Measurements from ENCODE around the gene NAV1.

NAV1 gene

DNA sequence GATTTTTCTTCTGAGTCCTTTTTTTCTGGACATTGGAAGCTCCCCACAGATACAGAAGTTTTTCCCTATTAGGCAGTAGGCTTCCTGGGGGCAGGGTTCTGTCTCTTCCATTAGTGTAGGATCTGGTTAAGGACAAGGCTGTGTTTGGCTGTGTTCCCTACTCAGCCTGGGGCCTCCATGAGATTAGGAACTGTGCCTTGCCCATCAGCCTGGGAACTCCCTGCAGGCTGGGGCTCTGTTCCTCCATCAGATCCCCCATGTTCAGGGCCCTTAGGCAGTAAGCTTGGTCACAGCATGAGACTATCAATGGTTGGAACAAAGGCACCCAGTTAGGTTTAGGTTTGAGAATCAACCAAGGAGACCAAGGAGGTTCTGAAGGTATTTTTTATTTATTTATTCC is 22.7 kb downstream of the NAV1 start:
- H4K20me1 ChIP-seq (ENCODE audit: control insufficient read depth, insufficient read depth, low read depth, low read length), result no peaks in the 10 kb centered on the region
- H3K4me1 ChIP-seq (ENCODE audit: control insufficient read depth, low read length), result no peaks in the 10 kb centered on the region
- H3K27ac ChIP-seq (ENCODE audit: low read depth, low read length), result no peak overlapping the region
- H3K9me2 ChIP-seq (replicated peaks; ENCODE audit: control insufficient read depth, low read length), result no peaks in the 10 kb centered on the region
- H3K79me2 ChIP-seq (ENCODE audit: control insufficient read depth, low read length), result no peaks in the 10 kb centered on the region
- TF ChIP-seq EZH2phosphoT487 (IDR thresholded peaks at IDR 0.05; ENCODE audit: borderline replicate concordance, low read length) (no peak), CTCF (IDR thresholded peaks at IDR 0.05; ENCODE audit: low read depth, low read length, poor library complexity, severe bottlenecking) (no peak)
- no peaks in the 10 kb centered on the region; the same call in 1 of the 2 replicates for H3K27me3 ChIP-seq (ENCODE audit: control insufficient read depth, low read length)
- H3K36me3 ChIP-seq (ENCODE audit: control insufficient read depth, low read length), result no peaks in the 10 kb centered on the region
- H3K9me3 ChIP-seq (ENCODE audit: control insufficient read depth, insufficient read depth, low read length), result no peaks in the 10 kb centered on the region
- no peaks in the 10 kb centered on the region for H3F3A ChIP-seq (ENCODE audit: control insufficient read depth, insufficient read depth)
- H3K4me2 ChIP-seq (ENCODE audit: low read length), result no peak overlapping the region
- H3K4me3 ChIP-seq (ENCODE audit: low read length), result no peak overlapping the region

DNA sequence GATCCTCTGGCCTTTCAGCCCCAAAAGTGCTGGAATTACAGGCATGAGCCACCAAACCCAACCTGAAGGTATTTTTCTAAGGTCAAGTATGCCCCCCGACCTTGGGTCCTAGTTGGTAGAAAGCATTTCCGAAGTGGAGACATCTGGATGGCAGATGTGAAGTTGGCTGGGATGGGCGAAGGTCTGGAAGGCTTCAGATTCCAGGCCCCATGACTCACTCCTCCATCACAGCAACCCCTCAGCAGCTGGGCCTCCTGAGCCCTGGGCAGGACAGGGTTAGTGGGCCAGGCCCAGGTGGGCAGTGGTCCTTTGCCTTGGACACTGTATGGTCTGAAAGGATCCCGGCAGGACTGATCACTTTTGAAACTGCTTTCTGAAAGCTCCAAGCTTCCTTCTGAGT is 23.3 kb downstream of the NAV1 start:
- H4K20me1 ChIP-seq (ENCODE audit: control insufficient read depth, insufficient read depth, low read depth, low read length), result no peaks in the 10 kb centered on the region
- H3K4me3 ChIP-seq (ENCODE audit: low read length), result no peak overlapping the region
- H3K4me1 ChIP-seq (ENCODE audit: control insufficient read depth, low read length), result no peaks in the 10 kb centered on the region

GRCh38 chr1:201562659-201563405 is 23.9 kb downstream of the NAV1 start:
- Histone ChIP-seq H3K4me2 (ENCODE audit: low read length) (no peak overlapping the region), H3K9me3 (ENCODE audit: control insufficient read depth, insufficient read depth, low read length) (no peaks in the 10 kb centered on the region)
- TF ChIP-seq EZH2phosphoT487 (IDR thresholded peaks at IDR 0.05; ENCODE audit: borderline replicate concordance, low read length) (no peak), CTCF (IDR thresholded peaks at IDR 0.05; ENCODE audit: low read depth, low read length, poor library complexity, severe bottlenecking) (no peak)

More for the DNA sequence above, 23.3 kb downstream of the NAV1 start:
- Histone ChIP-seq H3F3A (ENCODE audit: control insufficient read depth, insufficient read depth) (no peaks in the 10 kb centered on the region), H3K79me2 (ENCODE audit: control insufficient read depth, low read length) (no peaks in the 10 kb centered on the region), H3K9me2 (replicated peaks; ENCODE audit: control insufficient read depth, low read length) (no peaks in the 10 kb centered on the region), H3K27ac (ENCODE audit: low read depth, low read length) (no peak overlapping the region), H3K9me3 (ENCODE audit: control insufficient read depth, insufficient read depth, low read length) (no peaks in the 10 kb centered on the region), H3K27me3 (ENCODE audit: control insufficient read depth, low read length) (no peaks in the 10 kb centered on the region; the same call in 1 of the 2 replicates), H3K4me2 (ENCODE audit: low read length) (no peak overlapping the region), H3K36me3 (ENCODE audit: control insufficient read depth, low read length) (no peaks in the 10 kb centered on the region)
- TF ChIP-seq CTCF (IDR thresholded peaks at IDR 0.05; ENCODE audit: low read depth, low read length, poor library complexity, severe bottlenecking) (no peak), EZH2phosphoT487 (IDR thresholded peaks at IDR 0.05; ENCODE audit: borderline replicate concordance, low read length) (no peak)

More at GRCh38 chr1:201562659-201563405, 23.9 kb downstream of the NAV1 start:
- Histone ChIP-seq H3K27me3 (ENCODE audit: control insufficient read depth, low read length) (no peaks in the 10 kb centered on the region), H3F3A (ENCODE audit: control insufficient read depth, insufficient read depth) (no peaks in the 10 kb centered on the region), H4K20me1 (ENCODE audit: control insufficient read depth, insufficient read depth, low read depth, low read length) (no peaks in the 10 kb centered on the region), H3K9me2 (replicated peaks; ENCODE audit: control insufficient read depth, low read length) (no peaks in the 10 kb centered on the region), H3K27ac (ENCODE audit: low read depth, low read length) (no peak overlapping the region), H3K4me1 (ENCODE audit: control insufficient read depth, low read length) (no peaks in the 10 kb centered on the region), H3K79me2 (ENCODE audit: control insufficient read depth, low read length) (no peaks in the 10 kb centered on the region), H3K36me3 (ENCODE audit: control insufficient read depth, low read length) (no peaks in the 10 kb centered on the region), H3K4me3 (ENCODE audit: low read length) (no peak overlapping the region)
